NT2/D1 (cell line): ENCODE measurements around the gene SLC52A3.

Experiments used
- SUZ12 ChIP-seq: IDR thresholded peaks from 2 replicates; pipeline ENCODE4 v1.6.1; 2011; ENCODE audit not compliant: insufficient read length, insufficient read depth; ENCODE audit errors: extremely low read depth
- YY1 ChIP-seq: IDR thresholded peaks from 2 replicates; pipeline ENCODE4 v1.6.1; 2011; ENCODE audit not compliant: insufficient read length, insufficient read depth
- ZNF274 ChIP-seq: IDR thresholded peaks from 2 replicates; pipeline ENCODE4 v1.6.1; 2011; ENCODE audit warnings: mild to moderate bottlenecking, low read depth, low read length

DNA sequence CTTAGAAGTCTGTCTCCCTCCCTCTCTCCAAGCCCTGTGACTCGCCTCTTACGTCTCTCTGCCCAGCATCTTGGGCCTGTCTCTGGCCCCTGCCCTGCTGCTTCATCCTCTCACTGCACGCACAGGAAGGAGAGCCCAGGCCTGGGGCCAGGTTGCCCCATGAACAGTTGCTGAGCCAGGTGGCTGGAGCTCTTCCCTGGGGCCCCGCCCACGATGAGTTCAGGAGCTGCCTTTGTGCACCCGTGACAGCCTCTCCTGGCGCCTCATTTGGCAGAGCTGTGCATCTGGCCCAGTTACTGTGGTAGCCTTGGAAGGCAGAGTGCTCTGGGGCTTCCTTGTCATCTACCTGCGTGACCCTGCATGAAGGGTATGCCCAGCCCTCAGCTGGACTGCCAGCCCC is 44.5 kb downstream of the SLC52A3 start:
- TF ChIP-seq YY1 (no peak), ZNF274 (no peak), SUZ12 (no peak)
